ENCODE results near the gene CCDC177.

Gene CCDC177

DNA sequence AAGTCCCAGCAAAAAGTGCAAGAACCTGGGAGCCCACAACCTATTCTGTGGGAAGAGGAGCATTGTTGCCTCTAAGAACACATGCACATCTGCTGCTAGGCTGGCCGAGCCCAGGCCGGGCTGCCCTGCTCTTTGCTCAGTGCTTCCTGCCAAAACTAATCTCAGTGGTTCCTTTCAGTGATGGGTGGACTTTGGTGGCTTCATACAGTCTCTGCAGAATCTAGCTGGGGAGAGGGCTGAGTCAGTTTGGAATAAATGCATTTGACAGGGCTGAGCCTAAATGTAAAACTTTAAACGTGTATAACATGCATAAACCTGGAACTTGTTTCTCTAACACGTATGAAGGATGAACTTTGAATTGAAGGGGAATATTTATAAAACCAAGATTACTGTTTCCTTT, 44.6 kb downstream of the CCDC177 start:
- H3K27me3 ChIP-seq (ENCODE audit: control insufficient read depth, insufficient read depth, low read length): peaks cover 6% of the 10 kb centered on the region
- no peak overlapping the region for H3K27ac ChIP-seq (ENCODE audit: low read depth, low read length)
- no peaks in the 10 kb centered on the region for H3K4me1 ChIP-seq (ENCODE audit: control insufficient read depth, insufficient read depth, low read length)
- H3K9ac ChIP-seq (ENCODE audit: low read length): no peak overlapping the region
- H3K36me3 ChIP-seq (ENCODE audit: control insufficient read depth, insufficient read depth, low read length): no peaks in the 10 kb centered on the region
- no peak overlapping the region for H3K4me3 ChIP-seq (ENCODE audit: low read length)

DNA sequence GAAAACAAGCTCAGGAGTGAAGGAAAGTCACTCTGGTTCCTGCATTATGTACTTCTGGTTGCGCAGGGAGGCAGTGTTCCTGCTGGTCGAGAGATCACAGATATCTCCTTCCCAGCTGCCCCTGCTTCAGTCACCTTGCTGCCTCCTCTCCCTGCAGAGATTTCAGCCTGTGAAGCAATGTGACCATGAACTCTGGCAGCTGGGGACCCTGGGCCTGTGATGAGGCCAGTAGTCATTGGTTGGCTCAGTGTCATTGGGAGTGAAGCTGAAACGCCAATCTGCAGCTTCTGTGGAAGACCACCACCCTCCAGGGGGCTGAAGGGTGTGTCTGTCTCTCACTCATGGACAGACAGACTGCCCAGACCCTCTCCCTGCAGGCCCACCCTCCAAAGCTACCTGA, 45.1 kb downstream of the CCDC177 start:
- Histone ChIP-seq H3K4me3 (ENCODE audit: low read length) (no peak overlapping the region), H3K27ac (ENCODE audit: low read depth, low read length) (no peak overlapping the region), H3K4me1 (ENCODE audit: control insufficient read depth, insufficient read depth, low read length) (no peaks in the 10 kb centered on the region), H3K36me3 (ENCODE audit: control insufficient read depth, insufficient read depth, low read length) (no peaks in the 10 kb centered on the region), H3K9ac (ENCODE audit: low read length) (no peak overlapping the region), H3K27me3 (ENCODE audit: control insufficient read depth, insufficient read depth, low read length) (peaks cover 6% of the 10 kb centered on the region)

DNA sequence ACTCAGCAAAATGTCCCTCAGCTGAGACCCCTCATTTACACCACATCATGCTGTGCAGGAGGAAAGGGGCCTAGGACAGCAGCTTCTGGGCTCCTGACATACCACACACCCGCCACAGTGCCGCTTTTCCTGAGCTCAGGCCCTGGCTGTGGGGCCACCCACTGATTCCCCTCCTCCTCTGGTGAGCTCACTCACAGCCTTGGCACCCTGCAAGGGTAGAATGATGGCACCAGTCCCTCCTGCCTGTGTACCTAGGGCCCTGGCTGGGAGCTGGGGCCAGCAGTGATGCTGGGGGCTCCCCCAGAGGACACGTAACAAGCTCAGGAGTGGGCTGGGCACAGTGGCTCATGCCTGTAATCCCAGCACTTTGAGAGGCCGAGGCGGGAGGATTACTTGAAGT, 45.7 kb downstream of the CCDC177 start:
- Histone ChIP-seq H3K4me1 (ENCODE audit: control insufficient read depth, insufficient read depth, low read length) (no peaks in the 10 kb centered on the region), H3K9ac (ENCODE audit: low read length) (no peak overlapping the region), H3K36me3 (ENCODE audit: control insufficient read depth, insufficient read depth, low read length) (no peaks in the 10 kb centered on the region), H3K27ac (ENCODE audit: low read depth, low read length) (no peak overlapping the region), H3K27me3 (ENCODE audit: control insufficient read depth, insufficient read depth, low read length) (peaks cover 6% of the 10 kb centered on the region), H3K4me3 (ENCODE audit: low read length) (no peak overlapping the region)

DNA sequence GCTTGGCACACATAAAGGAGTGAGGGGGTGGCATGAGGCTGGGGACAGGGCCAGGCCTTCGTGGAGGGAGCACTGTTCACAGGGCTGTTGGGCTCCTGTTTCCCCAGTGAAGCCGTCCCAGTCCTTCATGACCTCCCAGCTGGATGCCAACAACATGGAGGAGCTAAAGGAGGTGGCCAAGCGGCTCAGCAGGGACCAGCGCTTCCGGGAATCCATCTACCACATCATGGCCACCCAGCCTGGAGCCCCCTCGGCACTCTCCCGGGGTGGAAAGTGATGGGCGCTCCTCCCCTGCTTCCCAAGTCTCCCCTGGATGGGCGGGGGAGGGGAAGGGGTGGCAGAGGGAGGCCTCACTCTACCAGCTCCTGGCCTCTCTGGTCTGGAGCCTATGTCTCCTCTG, 46.5 kb downstream of the CCDC177 start:
- Histone ChIP-seq H3K4me3 (ENCODE audit: low read length) (no peak overlapping the region), H3K27me3 (ENCODE audit: control insufficient read depth, insufficient read depth, low read length) (peaks cover 4% of the 10 kb centered on the region), H3K27ac (ENCODE audit: low read depth, low read length) (no peak overlapping the region), H3K4me1 (ENCODE audit: control insufficient read depth, insufficient read depth, low read length) (no peaks in the 10 kb centered on the region), H3K36me3 (ENCODE audit: control insufficient read depth, insufficient read depth, low read length) (no peaks in the 10 kb centered on the region), H3K9ac (ENCODE audit: low read length) (no peak overlapping the region)

DNA sequence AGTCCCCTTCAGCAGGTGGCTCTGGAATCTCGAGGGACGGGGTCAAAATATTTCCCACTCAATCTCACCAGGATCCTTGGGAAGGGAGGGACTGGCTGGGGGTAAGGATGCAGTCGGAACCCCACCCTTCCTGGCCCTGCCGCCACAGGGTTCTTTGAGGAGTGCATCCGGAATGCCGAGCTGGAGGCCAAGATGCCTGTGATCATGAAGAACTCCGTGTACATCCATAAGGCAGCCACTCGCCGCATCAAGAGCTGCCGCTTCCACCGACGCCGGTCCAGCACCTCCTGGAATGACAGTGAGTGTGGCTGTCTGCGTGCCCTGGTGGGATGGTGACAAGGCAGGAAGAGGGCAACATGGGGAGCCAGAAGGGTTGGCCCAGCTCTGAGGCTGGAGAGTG, 47.0 kb downstream of the CCDC177 start:
- H3K9ac ChIP-seq (ENCODE audit: low read length): no peak overlapping the region
- H3K4me3 ChIP-seq (ENCODE audit: low read length): no peak overlapping the region
- H3K4me1 ChIP-seq (ENCODE audit: control insufficient read depth, insufficient read depth, low read length): no peaks in the 10 kb centered on the region
- no peaks in the 10 kb centered on the region for H3K27me3 ChIP-seq (ENCODE audit: control insufficient read depth, insufficient read depth, low read length)
- H3K27ac ChIP-seq (ENCODE audit: low read depth, low read length): no peak overlapping the region
- no peaks in the 10 kb centered on the region for H3K36me3 ChIP-seq (ENCODE audit: control insufficient read depth, insufficient read depth, low read length)

DNA sequence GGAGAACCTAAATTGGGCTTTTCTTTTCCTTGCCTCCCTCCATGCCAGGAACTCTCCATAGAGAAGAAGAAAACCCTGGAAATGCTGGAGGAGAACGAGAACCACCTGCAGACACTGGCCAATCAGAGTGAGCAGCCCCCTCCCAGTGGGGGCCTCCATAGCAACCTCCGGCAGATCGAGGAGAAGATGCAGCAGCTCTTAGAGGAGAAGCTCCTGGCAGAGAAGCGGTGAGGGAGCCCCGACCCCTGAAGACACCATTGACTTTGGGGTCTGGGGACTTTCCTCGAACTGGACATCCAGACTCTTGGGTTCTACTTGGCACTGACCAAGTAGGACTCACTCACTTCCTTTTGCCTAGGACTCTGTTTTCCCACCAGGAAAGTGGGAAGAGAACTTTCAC, 48.8 kb downstream of the CCDC177 start:
- no peaks in the 10 kb centered on the region for H3K27me3 ChIP-seq (ENCODE audit: control insufficient read depth, insufficient read depth, low read length)
- H3K36me3 ChIP-seq (ENCODE audit: control insufficient read depth, insufficient read depth, low read length): no peaks in the 10 kb centered on the region
- H3K9ac ChIP-seq (ENCODE audit: low read length): no peak overlapping the region
- H3K4me3 ChIP-seq (ENCODE audit: low read length): no peak overlapping the region
- H3K27ac ChIP-seq (ENCODE audit: low read depth, low read length): no peak overlapping the region
- H3K4me1 ChIP-seq (ENCODE audit: control insufficient read depth, insufficient read depth, low read length): no peaks in the 10 kb centered on the region

DNA sequence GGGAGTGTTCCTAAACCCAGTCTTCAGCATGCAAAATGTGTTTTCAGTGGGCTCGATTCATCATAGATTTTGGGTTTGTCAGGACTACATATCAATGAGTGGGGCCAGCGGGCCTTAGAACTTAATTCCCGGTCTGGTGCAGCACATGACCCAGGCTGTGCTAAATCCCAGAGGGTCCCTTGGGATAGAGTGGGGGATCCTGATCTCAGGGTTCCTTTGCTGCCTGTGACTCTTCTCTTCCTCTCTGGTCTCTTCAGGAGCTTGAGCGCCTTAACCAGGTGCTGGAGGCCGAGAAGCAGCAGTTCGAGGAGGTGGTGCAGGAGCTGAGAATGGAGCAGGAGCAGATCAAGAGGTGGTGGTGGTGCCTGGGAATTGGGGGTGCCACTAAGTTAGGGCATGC, 52.6 kb downstream of the CCDC177 start:
- Histone ChIP-seq H3K27ac (ENCODE audit: low read depth, low read length) (no peak overlapping the region), H3K4me1 (ENCODE audit: control insufficient read depth, insufficient read depth, low read length) (no peaks in the 10 kb centered on the region), H3K36me3 (ENCODE audit: control insufficient read depth, insufficient read depth, low read length) (no peaks in the 10 kb centered on the region), H3K9ac (ENCODE audit: low read length) (no peak overlapping the region), H3K27me3 (ENCODE audit: control insufficient read depth, insufficient read depth, low read length) (no peaks in the 10 kb centered on the region), H3K4me3 (ENCODE audit: low read length) (no peak overlapping the region)

Measured in rectal smooth muscle tissue (tissue), 1 donor.